GM12891 (cell line): ENCODE data around the gene NAA15.

Experiments
- POLR2A ChIP-seq: IDR thresholded peaks from 2 replicates; pipeline ENCODE4 v1.6.1; 2011; ENCODE audit warnings: low read depth, low read length, control low read depth
- TAF1 ChIP-seq: IDR thresholded peaks from 2 replicates; pipeline ENCODE4 v1.6.1; 2011; ENCODE audit warnings: low read depth, low read length, control low read depth

DNA sequence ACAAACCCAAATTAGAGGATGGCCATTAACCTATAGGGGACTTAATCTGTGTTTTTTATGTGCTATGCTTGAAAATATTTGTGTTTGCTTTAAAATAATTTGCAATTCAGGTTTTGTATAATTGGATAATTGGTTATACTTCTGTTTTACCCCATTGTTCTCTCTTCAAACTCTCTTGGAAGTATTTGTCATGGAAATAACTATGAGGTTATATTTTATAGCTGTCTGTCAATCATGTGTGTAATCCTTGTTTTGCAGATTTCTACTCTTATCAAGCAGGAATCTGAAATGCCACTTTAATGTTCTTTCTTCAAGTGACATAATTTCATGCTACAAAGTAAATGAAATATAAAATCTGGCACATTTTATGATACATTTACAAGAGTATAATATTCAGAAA is 16.3 kb downstream of the NAA15 start:
- TF ChIP-seq POLR2A (no peak), TAF1 (no peak)
